GM23338 (cell line): ENCODE data around the gene ARPC2. TPM values are rescaled to one million over a fixed set of nuclear protein-coding genes. Genes with fewer than 3 reads are reported as not detected.

ENCODE experiments used
- ATAC-seq: fragments of 200-7000 bp; cut with Tn5 transposase; 3 replicates; pipeline ENCODE4 v1.9.1; 2020
- DNase-seq: peaks from one replicate; pipeline ENCODE4 v3.0.0-alpha.2; 2015; ENCODE audit warnings: low spot score
- H2AFZ ChIP-seq: fragments of 200-600 bp; sonication (generic); 2 replicates; pipeline ENCODE4 v1.8.0; 2016; ENCODE audit warnings: antibody characterized with exemption, mild to moderate bottlenecking, moderate library complexity
- H3F3A ChIP-seq: fragments of 200-600 bp; sonication (generic); replicated peaks from 2 replicates; pipeline ENCODE4 v1.8.0; 2017; ENCODE audit warnings: antibody characterized with exemption, mixed run types, low read depth
- H3K27ac ChIP-seq: fragments of 200-600 bp; sonication (generic); 2 replicates; pipeline ENCODE4 v1.6.1; 2016; ENCODE audit warnings: low read depth
- H3K27me3 ChIP-seq: fragments of 200-600 bp; sonication (generic); 2 replicates; pipeline ENCODE4 v1.8.0; 2016; ENCODE audit warnings: mild to moderate bottlenecking, mixed run types, moderate library complexity; ENCODE audit not compliant: insufficient read depth
- H3K36me3 ChIP-seq: fragments of 200-600 bp; sonication (generic); 2 replicates; pipeline ENCODE4 v1.8.0; 2016; ENCODE audit warnings: mild to moderate bottlenecking; ENCODE audit not compliant: insufficient read depth
- H3K4me1 ChIP-seq: fragments of 200-600 bp; sonication (generic); 2 replicates; pipeline ENCODE4 v1.8.0; 2016; ENCODE audit warnings: mild to moderate bottlenecking, moderate library complexity; ENCODE audit not compliant: insufficient read depth
- H3K4me2 ChIP-seq: fragments of 200-600 bp; sonication (generic); 2 replicates; pipeline ENCODE4 v1.7.1; 2017; ENCODE audit warnings: mixed run types
- H3K4me3 ChIP-seq: fragments of 200-600 bp; sonication (generic); 2 replicates; pipeline ENCODE4 v1.6.1; 2016; ENCODE audit warnings: mixed run types
- H3K79me2 ChIP-seq: fragments of 200-600 bp; sonication (generic); replicated peaks from 2 replicates; pipeline ENCODE4 v1.8.0; 2017; ENCODE audit warnings: mild to moderate bottlenecking; ENCODE audit not compliant: insufficient read depth
- H3K9me2 ChIP-seq: fragments of 200-600 bp; sonication (generic); 2 replicates; pipeline ENCODE4 v1.8.0; 2017; ENCODE audit not compliant: insufficient read depth
- H4K20me1 ChIP-seq: fragments of 200-600 bp; sonication (generic); replicated peaks from 2 replicates; pipeline ENCODE4 v1.8.0; 2017; ENCODE audit warnings: mild to moderate bottlenecking; ENCODE audit not compliant: insufficient read depth
- H3K27ac Mint-ChIP-seq: 2 replicates; pipeline ENCODE4 v1.8.0; 2020; ENCODE audit warnings: inconsistent platforms, mild to moderate bottlenecking, moderate library complexity, mixed read lengths
- H3K27me3 Mint-ChIP-seq: 3 replicates; pipeline ENCODE4 v1.8.0; 2022; ENCODE audit warnings: low read depth, mild to moderate bottlenecking, moderate library complexity, mixed read lengths, inconsistent platforms; ENCODE audit not compliant: insufficient read depth, poor library complexity
- H3K36me3 Mint-ChIP-seq: 3 replicates; pipeline ENCODE4 v1.8.0; 2021; ENCODE audit warnings: low read depth, mild to moderate bottlenecking, inconsistent platforms, moderate library complexity, mixed read lengths
- H3K4me1 Mint-ChIP-seq: 3 replicates; pipeline ENCODE4 v1.8.0; 2020; ENCODE audit warnings: mild to moderate bottlenecking, inconsistent platforms, mixed read lengths
- H3K4me3 Mint-ChIP-seq: 3 replicates; pipeline ENCODE4 v1.8.0; 2021; ENCODE audit warnings: moderate library complexity, mild to moderate bottlenecking, inconsistent platforms, mixed read lengths
- H3K9me3 Mint-ChIP-seq: 3 replicates; pipeline ENCODE4 v1.8.0; 2020; ENCODE audit warnings: moderate library complexity, mild to moderate bottlenecking, inconsistent platforms, mixed read lengths
- CREB1 ChIP-seq: fragments of 250-450 bp; sonication (Bioruptor Pico); IDR thresholded peaks from 2 replicates; pipeline ENCODE4 v1.5.0; 2020; ENCODE audit warnings: low read depth, mild to moderate bottlenecking, moderate library complexity
- ETS1 ChIP-seq: IDR thresholded peaks from 2 replicates; pipeline ENCODE4 v1.6.1; 2016; ENCODE audit warnings: antibody characterized with exemption
- EZH2 ChIP-seq: fragments of 200-600 bp; sonication (generic); IDR thresholded peaks from one replicate; pipeline ENCODE4 v1.8.0; 2017; ENCODE audit warnings: antibody characterized with exemption, mild to moderate bottlenecking, low read depth; ENCODE audit not compliant: unreplicated experiment
- EZH2phosphoT487 ChIP-seq: fragments of 200-600 bp; sonication (generic); IDR thresholded peaks from one replicate; pipeline ENCODE4 v1.8.1; 2018; ENCODE audit warnings: antibody characterized with exemption; ENCODE audit not compliant: unreplicated experiment
- JUNB ChIP-seq: IDR thresholded peaks from one replicate; pipeline ENCODE4 v1.6.1; 2016; ENCODE audit warnings: antibody characterized with exemption; ENCODE audit not compliant: unreplicated experiment
- NANOG ChIP-seq: IDR thresholded peaks from 2 replicates; pipeline ENCODE4 v1.6.1; 2016; ENCODE audit warnings: antibody characterized with exemption, borderline replicate concordance
- POLR2AphosphoS5 ChIP-seq: IDR thresholded peaks from 2 replicates; pipeline ENCODE4 v1.6.1; 2016; ENCODE audit warnings: antibody characterized with exemption, low read depth
- STAT1 ChIP-seq: IDR thresholded peaks from one replicate; pipeline ENCODE4 v1.6.1; 2016; ENCODE audit warnings: antibody characterized with exemption; ENCODE audit not compliant: unreplicated experiment
- ZNF114 ChIP-seq: fragments of 250-450 bp; sonication (Bioruptor Pico); IDR thresholded peaks from 2 replicates; pipeline ENCODE4 v1.5.0; 2020; ENCODE audit warnings: mild to moderate bottlenecking, moderate library complexity
- ZNF331 ChIP-seq: fragments of 250-450 bp; sonication (Bioruptor Pico); IDR thresholded peaks from 2 replicates; pipeline ENCODE4 v1.5.0; 2020; ENCODE audit warnings: low read depth, mild to moderate bottlenecking, moderate library complexity
- polyA plus RNA-seq: library from polyadenylated mRNA; unstranded; fragments of >200 nt; fragmentation: Nextera tagmentation; extraction: Ambion mirVana; gene quantifications from 2 replicates; pipeline ENCODE4 v1.2.1, GENCODE V29; 2016
- total RNA-seq: library from RNA; depleted of rRNA; stranded (reverse); fragments of >200 nt; shearing (Covaris generic); gene quantifications from 2 replicates; pipeline ENCODE4 v1.2.3, GENCODE V29; 2014
- TF ChIP-seq, protein P1 (sequence below): IDR thresholded peaks from one replicate; pipeline ENCODE4 v1.6.1; 2018; ENCODE audit warnings: antibody characterized with exemption; ENCODE audit not compliant: unreplicated experiment
- TF ChIP-seq, protein P2 (sequence below), 2 experiments: fragments of 200-600 bp in 1 of 2; sonication (generic) in 1 of 2; conservative IDR thresholded peaks; 2 replicates each; pipeline versions ENCODE4 v1.5.1 to v1.6.1; 2016 to 2017; ENCODE audit warnings: antibody characterized with exemption in 2 of 2, low read depth in 2 of 2, mild to moderate bottlenecking in 2 of 2, moderate library complexity in 1 of 2

The ARPC2 gene
- total and polyA plus RNA-seq, 2 experiments from 2014 or later, result 217 to 271 TPM

- H4K20me1 ChIP-seq, result no peaks in the 10 kb centered on the region
- peak within 1 kb of the TSS; percentile 83 for H3K4me3 ChIP-seq
- ATAC-seq, result peak; percentile 91
- H3K9me3 Mint-ChIP-seq, result no peaks in the 10 kb centered on the region
- peaks cover 22% of the 10 kb centered on the region for H3K4me1 ChIP-seq
- H3K4me2 ChIP-seq, result peak within 1 kb of the TSS; percentile 74
- TF ChIP-seq, protein P1, sequence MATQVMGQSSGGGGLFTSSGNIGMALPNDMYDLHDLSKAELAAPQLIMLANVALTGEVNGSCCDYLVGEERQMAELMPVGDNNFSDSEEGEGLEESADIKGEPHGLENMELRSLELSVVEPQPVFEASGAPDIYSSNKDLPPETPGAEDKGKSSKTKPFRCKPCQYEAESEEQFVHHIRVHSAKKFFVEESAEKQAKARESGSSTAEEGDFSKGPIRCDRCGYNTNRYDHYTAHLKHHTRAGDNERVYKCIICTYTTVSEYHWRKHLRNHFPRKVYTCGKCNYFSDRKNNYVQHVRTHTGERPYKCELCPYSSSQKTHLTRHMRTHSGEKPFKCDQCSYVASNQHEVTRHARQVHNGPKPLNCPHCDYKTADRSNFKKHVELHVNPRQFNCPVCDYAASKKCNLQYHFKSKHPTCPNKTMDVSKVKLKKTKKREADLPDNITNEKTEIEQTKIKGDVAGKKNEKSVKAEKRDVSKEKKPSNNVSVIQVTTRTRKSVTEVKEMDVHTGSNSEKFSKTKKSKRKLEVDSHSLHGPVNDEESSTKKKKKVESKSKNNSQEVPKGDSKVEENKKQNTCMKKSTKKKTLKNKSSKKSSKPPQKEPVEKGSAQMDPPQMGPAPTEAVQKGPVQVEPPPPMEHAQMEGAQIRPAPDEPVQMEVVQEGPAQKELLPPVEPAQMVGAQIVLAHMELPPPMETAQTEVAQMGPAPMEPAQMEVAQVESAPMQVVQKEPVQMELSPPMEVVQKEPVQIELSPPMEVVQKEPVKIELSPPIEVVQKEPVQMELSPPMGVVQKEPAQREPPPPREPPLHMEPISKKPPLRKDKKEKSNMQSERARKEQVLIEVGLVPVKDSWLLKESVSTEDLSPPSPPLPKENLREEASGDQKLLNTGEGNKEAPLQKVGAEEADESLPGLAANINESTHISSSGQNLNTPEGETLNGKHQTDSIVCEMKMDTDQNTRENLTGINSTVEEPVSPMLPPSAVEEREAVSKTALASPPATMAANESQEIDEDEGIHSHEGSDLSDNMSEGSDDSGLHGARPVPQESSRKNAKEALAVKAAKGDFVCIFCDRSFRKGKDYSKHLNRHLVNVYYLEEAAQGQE, result no peak
- TF ChIP-seq, protein P2, sequence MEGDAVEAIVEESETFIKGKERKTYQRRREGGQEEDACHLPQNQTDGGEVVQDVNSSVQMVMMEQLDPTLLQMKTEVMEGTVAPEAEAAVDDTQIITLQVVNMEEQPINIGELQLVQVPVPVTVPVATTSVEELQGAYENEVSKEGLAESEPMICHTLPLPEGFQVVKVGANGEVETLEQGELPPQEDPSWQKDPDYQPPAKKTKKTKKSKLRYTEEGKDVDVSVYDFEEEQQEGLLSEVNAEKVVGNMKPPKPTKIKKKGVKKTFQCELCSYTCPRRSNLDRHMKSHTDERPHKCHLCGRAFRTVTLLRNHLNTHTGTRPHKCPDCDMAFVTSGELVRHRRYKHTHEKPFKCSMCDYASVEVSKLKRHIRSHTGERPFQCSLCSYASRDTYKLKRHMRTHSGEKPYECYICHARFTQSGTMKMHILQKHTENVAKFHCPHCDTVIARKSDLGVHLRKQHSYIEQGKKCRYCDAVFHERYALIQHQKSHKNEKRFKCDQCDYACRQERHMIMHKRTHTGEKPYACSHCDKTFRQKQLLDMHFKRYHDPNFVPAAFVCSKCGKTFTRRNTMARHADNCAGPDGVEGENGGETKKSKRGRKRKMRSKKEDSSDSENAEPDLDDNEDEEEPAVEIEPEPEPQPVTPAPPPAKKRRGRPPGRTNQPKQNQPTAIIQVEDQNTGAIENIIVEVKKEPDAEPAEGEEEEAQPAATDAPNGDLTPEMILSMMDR (conservative IDR thresholded peaks at IDR 0.05; ENCODE audit: low read depth in 2 of 2), result peak; percentile 65 to 71
- TF ChIP-seq ZNF114 (CRISPR knock-in tag) (no peak), POLR2AphosphoS5 (peak; percentile 63)
- no peaks in the 10 kb centered on the region for H3K79me2 ChIP-seq
- no peak within 1 kb of the TSS for H3K27ac ChIP-seq
- no peaks in the 10 kb centered on the region for H3K36me3 ChIP-seq
- H3K4me1 Mint-ChIP-seq, result peaks cover 41% of the 10 kb centered on the region
- peaks cover 15% of the 10 kb centered on the region for H3K27me3 Mint-ChIP-seq
- peak within 1 kb of the TSS; percentile 88 for H2AFZ ChIP-seq
- H3K36me3 Mint-ChIP-seq, result no peaks in the 10 kb centered on the region
- peaks cover 5% of the 10 kb centered on the region; the same call in 1 of the 2 replicates for H3K27me3 ChIP-seq
- DNase-seq, result peak; percentile 86
- peak within 1 kb of the TSS; percentile 70 for H3K4me3 Mint-ChIP-seq
- H3K27ac Mint-ChIP-seq, result no peak within 1 kb of the TSS
- H3K9me2 ChIP-seq, result no peaks in the 10 kb centered on the region
- H3F3A ChIP-seq, result no peaks in the 10 kb centered on the region
Observed at GRCh38 chr2:218292048-218293014, 75.3 kb downstream of the ARPC2 start, which contains the start of gene TMBIM1. Gene TMBIM1, minus strand, starts transcription at chr2:218292503. Its CDS starts 10,362 bp downstream, at chr2:218282141.

DNA sequence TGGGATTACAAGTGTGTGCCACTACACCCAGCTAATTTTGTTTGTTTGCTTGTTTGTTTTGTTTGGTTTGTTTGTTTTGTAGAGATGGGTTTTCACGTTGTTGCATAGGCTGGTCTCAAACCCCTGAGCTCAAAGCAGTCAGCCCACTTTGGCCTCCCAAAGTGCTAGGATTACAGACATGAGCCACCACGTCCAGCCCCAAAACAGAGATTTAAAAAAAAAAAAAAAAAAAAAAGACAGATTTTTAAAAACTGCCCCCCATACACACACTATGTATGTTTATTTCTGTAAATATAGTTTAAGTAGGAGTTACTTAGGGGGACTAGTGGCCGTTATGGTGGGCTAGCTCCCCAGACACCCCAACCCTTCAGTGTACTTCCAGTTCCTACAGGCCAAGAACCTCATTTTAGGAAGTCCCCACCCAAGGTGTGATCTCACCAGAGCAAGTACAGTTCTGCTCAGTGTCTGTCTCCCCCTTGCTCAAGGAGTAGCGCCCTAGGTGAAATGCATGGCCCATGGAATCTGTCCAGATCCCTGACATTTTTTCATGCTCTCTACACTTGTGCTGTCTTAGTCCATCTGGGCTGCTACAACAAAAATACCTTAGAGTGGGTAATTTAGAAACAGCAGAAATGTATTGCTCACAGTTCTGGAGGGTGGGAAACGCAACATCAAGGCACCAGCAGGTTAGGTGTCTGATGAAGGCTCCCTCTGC, 76.9 kb downstream of the ARPC2 start:
- Mint-ChIP-seq H3K4me1 (peaks cover 41% of the 10 kb centered on the region), H3K36me3 (no peaks in the 10 kb centered on the region), H3K27me3 (peaks cover 15% of the 10 kb centered on the region), H3K9me3 (no peaks in the 10 kb centered on the region), H3K4me3 (no peak overlapping the region), H3K27ac (no peak overlapping the region)
- H3K9me2 ChIP-seq, result no peaks in the 10 kb centered on the region
- no peaks in the 10 kb centered on the region for H3K36me3 ChIP-seq
- H3K79me2 ChIP-seq, result no peaks in the 10 kb centered on the region
- no peak for DNase-seq
- H2AFZ ChIP-seq, result no peak overlapping the region
- peaks cover 5% of the 10 kb centered on the region; the same call in 1 of the 2 replicates for H3K27me3 ChIP-seq
- H3K4me1 ChIP-seq, result peaks cover 22% of the 10 kb centered on the region
- H3F3A ChIP-seq, result no peaks in the 10 kb centered on the region
- ATAC-seq, result no peak
- H3K4me2 ChIP-seq, result no peak overlapping the region
- no peaks in the 10 kb centered on the region for H4K20me1 ChIP-seq
- H3K4me3 ChIP-seq, result no peak overlapping the region
- no peak overlapping the region for H3K27ac ChIP-seq
- no peak for TF ChIP-seq CREB1
- TF ChIP-seq EZH2, result no peak
- no peak for TF ChIP-seq ZNF114 (CRISPR knock-in tag)
- TF ChIP-seq JUNB, result no peak
- TF ChIP-seq, protein P2 (conservative IDR thresholded peaks at IDR 0.05; ENCODE audit: low read depth in 2 of 2), result no peak
- TF ChIP-seq STAT1, result no peak
- TF ChIP-seq ETS1, result no peak
- no peak for TF ChIP-seq POLR2AphosphoS5
- TF ChIP-seq ZNF331 (CRISPR knock-in tag), result no peak
- no peak for TF ChIP-seq EZH2phosphoT487
- no peak for TF ChIP-seq NANOG
